ENCODE results near the gene MAMLD1.

DNA sequence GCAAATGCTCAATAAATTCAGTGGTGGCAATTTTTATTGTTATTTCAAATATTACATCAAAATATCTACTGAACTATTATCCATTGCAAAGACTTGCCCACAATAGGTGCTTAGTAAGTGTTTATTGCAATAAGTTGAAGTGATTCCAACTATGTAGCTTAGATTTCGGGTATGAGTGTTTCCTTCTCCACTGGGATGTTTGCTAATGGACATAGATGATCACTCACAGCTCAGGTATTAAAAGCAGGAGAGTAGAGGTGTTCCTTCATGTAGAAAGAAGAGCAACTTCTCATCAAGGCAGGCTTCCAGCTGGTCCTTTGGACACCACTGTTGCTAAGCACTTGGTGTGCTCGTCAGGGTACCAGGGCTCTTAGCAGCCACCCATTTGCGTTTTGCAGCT, 139.0 kb downstream of the MAMLD1 start:
- TF ChIP-seq POLR2A (IDR thresholded peaks at IDR 0.05; ENCODE audit: low read depth, low read length): no peak
- TF ChIP-seq POLR2AphosphoS5 (IDR thresholded peaks at IDR 0.05; ENCODE audit: low read depth, low read length): no peak
- no peak for TF ChIP-seq TAF1 (IDR thresholded peaks at IDR 0.05; ENCODE audit: low read depth, low read length)
- TF ChIP-seq PAX5 (IDR thresholded peaks at IDR 0.05; ENCODE audit: insufficient read depth, low read length, severe bottlenecking): no peak
- TF ChIP-seq POU2F2 (IDR thresholded peaks at IDR 0.05; ENCODE audit: low read depth, low read length): no peak
- TF ChIP-seq SPI1 (IDR thresholded peaks at IDR 0.05; ENCODE audit: low read depth, low read length): no peak
